ENCODE results near the gene RASSF7.
"Not testable (repeated sequence)": the region's sequence is repeated elsewhere in the genome, so short reads cannot be mapped to it uniquely, and the experiment has no call there.

RASSF7 gene

DNA sequence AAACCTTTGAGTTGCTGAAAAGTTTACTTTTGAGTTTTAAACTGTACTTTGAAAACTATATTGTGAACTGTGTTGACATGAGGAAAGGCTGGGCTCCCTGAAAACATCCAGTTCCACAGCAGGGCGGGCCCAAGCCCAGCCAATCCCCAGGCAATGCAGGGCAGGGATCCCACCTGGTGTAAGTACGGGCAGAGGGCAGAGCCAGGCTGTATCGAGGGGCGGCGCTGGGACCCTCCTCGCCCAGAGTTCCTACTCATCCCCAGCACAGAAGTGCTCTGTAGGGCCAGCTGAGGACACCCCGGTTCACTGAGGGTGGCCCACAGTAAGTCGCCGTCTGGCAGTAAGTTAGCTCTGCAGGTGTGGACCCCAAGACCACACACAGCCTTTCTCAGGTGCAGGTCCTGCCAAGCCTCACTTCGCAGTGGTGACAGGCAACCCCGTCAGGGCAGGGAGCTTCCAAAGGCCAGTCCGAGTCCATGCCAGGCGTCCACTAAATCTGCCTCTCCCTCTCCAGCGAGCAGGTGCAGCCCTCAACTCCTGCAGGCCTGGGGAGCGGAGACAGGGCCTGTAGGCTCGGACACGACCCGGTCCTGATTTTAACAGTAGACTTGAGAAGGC, 6.3 kb downstream of the RASSF7 start:
- no peak for DNase-seq (ENCODE audit: low read depth, low spot score)

DNA sequence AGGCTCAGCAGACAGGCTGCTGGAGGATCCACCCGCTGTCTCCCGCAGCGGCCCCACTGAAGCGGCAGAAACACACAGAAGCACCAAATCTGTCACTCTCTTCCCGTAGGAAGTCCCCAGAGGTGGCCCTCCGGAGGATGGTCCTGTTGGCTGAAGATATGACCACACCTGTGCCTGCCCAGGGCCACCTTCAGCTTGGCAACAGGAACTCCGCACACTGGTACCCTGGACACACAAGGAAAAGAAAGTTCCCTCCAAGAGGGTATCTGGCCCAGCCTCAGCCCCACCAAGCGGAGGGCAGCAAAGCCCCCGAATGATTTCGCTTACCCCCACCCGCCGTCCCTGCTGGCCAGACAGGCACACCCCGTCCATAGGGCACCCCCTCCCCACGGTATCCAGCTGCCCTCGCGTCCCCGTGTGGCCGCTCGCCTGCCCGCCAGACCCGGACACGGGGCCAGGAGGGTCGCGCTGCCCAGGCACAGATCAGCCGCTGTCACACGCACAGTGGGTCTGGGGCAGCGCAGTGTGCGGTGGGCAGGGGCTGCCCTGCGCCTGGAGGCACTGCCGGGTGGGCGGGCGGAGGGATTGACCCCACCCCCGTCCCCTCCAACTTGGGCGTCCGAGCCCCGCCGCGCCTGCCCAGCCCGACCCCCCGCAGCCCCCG, 7.0 kb downstream of the RASSF7 start:
- no peak for DNase-seq (ENCODE audit: low read depth, low spot score)

- DNase-seq (ENCODE audit: low read depth, low spot score): no peak
Observed at GRCh38 chr11:568306-569157, 7.8 kb downstream of the RASSF7 start.

DNA sequence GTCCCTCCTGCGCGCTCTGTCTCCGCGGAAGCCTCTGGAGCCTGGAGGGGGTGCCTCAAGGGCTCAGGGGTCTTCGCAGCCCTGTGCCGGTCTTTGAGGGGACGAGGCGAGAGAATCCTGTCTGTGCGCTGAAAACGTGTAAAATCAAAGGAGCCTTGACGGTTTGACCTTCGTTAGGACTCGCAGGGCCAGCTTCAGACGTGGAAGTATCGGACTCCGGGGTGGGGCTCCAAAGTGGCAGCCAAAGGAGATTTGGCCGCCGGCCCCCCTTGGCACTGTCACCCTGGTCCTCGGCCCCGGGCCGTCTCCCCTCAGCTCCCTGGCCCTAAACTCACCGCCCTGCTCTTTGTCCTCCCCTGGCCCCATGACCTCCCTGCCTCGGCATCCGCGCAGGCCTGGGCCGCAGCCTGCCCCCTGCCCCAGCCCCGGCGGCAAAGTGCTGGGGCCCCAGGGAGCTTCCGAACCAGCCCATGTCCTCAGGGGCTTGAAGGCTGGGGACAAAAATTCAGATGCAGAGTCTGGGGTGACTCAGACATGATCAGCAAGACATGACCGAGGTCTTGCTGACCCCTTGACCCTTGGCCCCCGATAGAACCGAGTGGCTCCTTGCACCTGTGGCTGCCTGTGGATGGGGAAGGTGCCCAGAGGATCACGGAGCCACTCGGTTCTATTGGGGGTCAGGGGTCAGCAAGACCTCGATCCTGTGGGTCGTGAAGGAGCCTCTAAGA, 8.6 kb downstream of the RASSF7 start:
- DNase-seq (ENCODE audit: low read depth, low spot score): no peak

DNA sequence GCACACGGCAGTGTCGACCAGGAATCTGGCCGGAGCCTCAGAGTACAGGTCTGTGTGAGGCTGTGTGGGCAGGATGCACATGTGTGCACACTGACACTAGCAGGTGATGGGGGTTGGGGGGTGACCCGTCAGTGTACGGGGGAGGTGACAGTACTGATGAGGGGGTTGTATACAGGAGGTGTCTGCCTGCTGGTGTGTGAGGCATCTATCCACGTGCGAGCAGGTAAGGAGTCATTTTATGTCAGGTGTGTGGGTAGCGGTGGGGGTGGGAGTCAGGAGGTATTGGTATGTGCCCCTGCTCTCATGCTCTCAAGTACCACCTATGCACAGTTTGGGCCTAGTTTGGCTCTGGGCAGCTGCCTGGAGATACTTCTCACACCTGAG, 11.0 kb downstream of the RASSF7 start:
- no peak for DNase-seq (ENCODE audit: low read depth, low spot score)

GRCh38 chr11:573146-573759, 12.5 kb downstream of the RASSF7 start:
- DNase-seq (ENCODE audit: low read depth, low spot score): no peak

DNA sequence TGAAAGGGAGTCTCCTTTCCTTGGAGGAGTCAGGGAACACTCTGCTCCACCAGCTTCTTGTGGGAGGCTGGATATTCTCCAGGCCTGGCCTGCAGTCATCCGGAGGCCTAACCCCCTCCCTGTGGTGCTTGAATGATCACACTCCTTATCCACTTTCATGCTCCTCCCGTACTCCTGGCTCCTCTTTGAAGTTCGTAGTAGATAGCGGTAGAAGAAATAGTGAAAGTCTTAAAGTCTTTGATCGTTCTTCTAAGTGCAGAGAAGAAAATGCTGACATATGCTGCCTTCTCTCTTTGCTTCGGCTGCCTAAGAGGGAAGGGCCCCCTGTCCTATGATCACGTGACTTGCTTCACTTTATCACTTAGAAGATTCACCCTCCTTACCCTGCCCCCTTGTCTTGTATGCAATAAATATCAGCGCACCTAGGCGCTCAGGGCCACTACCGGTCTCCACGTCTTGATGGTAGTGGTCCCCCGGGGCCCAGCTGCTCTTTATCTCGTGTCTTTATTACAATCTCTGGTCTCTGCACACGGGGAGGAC, 13.3 kb downstream of the RASSF7 start:
- DNase-seq (ENCODE audit: low read depth, low spot score): not testable (repeated sequence)

DNA sequence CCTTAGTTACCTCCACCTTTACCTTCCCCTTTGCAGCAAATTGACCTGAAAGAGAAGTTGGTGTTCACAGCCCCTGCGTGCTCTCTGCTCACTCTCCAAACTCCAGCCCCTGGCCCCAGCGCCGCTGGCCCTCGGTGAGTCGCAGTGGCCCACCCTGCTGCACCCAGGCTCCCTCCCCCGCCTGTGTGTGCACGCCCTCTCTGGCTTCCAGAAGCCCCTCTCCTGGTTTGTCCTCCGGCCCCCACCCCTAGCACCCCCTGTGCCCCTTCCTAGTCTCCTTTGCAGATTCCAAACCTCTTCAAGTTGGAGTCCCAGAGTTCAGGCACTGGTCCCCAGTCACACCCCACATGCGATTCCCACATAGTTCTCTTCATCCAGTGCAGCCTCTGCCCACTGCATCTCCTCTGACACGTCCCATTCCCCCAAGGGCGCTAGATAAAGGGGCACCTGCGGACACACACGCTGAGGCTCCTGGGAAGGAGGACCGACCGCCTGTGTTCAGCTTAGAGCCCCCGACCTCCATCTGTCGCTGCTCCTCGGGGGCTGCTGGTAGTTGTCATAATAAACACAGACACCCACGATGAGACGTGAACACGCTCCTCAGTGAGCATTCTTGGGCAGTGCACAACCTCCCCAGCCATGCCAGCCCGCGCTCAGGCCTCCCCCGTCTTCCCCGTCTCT, 14.0 kb downstream of the RASSF7 start:
- DNase-seq (ENCODE audit: low read depth, low spot score): no peak

DNA sequence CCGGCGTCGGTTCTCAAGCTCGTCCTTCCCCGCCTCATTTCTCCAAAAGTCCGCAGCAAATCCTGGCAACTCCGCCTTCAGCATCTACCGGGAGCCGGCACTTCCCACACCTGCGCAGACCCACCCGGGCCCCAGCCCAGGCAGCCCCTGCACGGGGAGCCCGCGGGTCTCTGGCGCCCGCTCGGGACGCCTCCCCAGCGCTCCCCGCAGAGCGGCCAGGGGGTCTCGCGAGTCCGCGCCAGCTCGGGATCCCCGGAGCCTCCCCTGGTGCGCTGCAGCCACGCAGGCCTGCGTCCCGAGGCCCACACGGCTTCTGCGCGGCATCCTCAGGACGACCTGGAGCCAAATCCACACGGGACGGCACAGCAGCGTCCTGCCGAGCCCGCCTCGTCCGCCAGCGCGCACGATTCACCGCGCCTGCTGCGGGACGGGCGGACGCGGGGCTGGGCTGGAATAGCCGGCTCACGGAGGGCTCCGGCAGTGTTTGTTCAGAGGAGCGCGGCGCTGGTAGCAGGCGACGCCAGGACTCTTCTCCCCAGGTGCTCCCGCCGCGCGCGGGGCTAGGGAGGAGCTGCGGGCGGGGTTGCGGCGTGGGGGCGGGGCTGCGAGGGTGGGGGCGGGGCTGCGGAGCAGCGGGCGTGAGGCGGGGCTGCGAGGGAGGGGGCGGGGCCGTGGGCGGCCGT, 14.7 kb downstream of the RASSF7 start:
- DNase-seq (ENCODE audit: low read depth, low spot score): no peak

- DNase-seq (ENCODE audit: low read depth, low spot score): no peak
Observed at GRCh38 chr11:575996-576768, 15.4 kb downstream of the RASSF7 start, which contains the start of gene PHRF1. Gene PHRF1, plus strand, starts transcription at chr11:576470. Its CDS starts 5,043 bp downstream, at chr11:581513.

DNA sequence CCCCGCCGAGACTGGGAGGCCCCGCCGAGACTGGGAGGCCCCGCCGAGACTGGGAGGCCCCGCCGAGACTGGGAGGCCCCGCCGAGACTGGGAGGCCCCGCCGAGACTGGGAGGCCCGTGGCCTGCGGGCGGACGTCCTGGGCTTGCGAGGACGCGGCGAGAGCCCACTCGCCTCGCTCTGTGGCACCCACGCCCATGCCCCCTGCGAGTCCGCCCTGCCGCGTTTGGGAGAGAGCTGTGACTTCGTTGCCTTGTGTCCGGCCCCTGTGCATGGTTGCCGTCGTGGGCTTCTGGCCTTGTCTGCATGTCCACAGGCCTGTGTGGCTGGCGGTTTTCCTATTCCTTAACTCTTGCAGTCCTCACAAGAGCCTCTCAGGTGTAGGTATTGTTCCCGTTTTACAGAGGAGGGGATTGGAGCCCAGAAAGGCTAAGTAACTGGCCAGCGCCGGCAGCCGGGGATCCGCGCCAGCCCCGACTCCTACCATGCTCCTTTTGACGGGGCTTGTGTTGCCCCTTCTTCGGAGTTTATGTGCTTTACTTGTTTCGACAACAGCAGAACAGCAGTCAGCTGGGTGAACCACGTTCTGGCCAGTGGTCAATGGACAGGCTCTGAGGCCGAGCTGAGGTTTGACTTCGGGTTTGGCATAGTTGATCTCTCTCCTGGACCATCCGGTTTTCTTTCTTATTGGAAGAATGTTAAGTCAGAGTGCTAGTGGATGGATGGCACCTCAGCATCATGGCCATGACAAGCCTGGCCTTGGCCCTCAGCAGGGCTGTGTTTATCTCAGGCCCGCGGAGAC, 16.2 kb downstream of the RASSF7 start:
- DNase-seq (ENCODE audit: low read depth, low spot score): no peak

GRCh38 chr11:577611-577894, 16.8 kb downstream of the RASSF7 start:
- no peak for DNase-seq (ENCODE audit: low read depth, low spot score)

DNA sequence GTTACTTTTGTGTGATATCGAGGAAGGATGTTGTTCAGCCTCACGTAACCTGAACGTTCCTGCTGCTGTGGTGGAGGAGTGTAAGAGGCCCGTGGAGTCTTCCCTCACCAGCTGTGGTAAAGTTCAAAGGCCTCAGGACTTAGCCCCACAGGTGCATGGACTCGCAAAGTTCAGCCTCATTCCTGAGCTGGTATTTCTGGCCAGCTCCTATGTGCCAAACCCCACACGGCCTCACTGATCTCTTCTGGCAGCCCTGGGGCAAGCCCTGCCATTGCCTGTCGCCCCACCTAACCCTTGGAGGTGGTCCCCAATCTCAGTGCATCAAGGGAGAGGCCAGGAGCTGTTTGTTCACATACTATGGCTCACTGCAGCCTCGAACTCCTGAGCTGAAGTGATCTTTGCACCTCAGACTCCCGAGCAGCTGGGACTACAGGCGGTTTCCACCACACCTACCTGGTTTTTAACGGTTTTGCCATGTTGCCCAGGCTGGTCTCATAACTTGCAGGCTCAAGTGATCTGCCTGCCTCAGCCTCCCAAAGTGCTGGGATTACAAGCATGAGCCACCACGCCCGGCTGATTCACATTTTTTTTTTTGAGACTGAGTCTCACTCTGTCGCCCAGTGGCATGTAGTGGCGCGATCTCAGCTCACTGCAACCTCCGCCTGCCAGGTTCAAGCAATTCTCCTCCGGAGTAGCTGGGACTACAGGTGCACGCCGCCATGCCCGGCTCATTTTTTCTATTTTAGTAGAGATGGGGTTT, 17.7 kb downstream of the RASSF7 start:
- no peak for DNase-seq (ENCODE audit: low read depth, low spot score)

DNA sequence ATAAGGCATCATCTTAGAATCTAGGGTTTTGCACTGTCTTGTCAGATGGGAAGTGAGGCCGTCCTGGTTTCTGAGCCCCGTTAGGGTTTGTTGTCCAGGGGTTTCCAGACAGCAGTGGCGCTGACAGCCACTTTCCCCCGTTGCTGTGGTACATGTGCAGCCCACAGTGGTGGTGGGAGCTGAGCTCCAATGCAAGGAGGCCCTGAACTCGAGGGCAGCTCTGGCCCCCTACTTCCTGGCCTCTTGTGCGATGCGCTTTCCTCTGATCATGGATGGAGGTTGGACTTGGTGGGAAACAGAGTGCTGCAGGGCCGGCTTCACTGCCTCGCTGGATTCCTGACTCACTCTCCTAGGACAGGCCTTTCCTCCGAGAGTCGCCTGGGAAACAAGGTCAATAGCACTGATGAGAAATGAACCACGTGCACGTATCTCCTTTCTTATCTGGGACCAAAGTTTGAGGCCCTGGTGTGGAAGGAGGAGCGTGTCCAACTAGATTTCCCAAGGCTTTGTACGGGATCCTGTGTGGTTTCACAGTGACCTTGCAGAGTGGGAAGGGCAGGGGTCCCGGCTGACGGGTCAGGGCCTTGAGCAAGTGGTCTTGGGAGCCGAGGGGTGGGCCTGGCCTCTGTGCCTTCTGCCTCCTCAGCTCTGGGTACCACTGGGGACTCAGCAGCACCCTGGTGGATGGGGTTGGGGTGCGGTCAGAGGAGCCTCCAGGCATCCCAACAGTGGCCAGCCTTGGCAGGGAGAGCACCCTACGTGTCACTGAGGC, 19.2 kb downstream of the RASSF7 start:
- no peak for DNase-seq (ENCODE audit: low read depth, low spot score)

DNA sequence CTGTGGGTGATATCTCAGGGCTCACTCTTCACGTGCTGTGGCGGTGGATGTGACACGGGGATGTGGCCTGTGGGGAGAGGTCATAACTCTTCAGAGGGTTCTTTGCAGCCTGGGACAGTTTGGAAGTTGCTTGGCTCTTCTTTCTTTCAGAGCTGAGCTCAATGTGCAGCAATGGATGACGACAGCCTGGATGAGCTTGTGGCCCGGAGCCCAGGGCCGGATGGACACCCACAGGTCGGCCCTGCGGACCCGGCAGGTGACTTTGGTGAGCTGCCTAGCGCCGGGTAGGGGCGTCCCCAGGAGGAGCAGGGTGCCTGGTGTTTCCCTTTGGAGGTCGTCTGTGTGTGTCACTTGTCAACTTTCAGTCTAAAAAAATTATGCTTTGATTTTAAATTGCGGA, 20.6 kb downstream of the RASSF7 start:
- no peak for DNase-seq (ENCODE audit: low read depth, low spot score)

DNA sequence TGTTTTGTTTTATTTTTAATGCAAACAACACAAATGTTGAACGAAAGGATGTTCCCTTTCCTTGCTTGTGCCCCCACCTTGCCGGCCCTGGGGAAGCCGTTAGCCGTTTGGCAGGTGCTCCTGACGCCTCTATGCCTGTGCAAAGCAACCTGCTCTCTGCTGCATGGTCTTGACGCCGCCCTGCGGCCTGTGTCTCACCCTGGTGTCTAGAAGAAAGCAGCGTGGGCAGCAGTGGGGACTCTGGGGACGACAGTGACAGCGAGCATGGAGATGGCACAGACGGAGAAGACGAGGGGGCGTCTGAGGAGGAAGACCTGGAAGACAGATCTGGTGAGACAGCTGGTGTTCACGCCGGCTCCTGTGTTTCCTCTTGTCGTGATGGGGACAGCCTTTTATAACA, 21.0 kb downstream of the RASSF7 start:
- no peak for DNase-seq (ENCODE audit: low read depth, low spot score)

DNA sequence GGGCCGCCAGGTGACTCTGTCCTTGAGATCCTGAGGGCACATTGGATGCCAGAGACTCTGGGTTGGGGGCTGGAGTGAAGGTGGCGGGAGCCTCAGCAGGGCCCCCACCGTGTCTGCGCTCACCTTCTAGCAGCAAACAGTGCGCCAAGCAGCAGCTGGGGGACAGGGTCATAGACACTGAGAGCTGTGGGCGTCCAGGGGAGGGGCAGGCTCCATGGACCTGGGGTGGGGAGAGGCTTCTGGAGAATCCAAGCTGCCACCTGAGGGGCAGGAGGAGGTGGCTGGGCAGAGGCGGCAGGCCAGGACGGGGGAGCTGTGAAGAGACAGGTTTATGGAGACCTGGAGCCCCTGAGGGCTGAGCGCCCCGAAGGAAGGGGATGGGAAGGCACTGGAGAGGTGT, 23.5 kb downstream of the RASSF7 start:
- no peak for DNase-seq (ENCODE audit: low read depth, low spot score)
